Measurements from ENCODE around the gene ELOVL7. TPM values are rescaled to one million over a fixed set of nuclear protein-coding genes. Genes with fewer than 3 reads are reported as not detected.

Gene ELOVL7
- total RNA-seq, 1 experiment from 2014 or later, result 2.5 TPM

DNA sequence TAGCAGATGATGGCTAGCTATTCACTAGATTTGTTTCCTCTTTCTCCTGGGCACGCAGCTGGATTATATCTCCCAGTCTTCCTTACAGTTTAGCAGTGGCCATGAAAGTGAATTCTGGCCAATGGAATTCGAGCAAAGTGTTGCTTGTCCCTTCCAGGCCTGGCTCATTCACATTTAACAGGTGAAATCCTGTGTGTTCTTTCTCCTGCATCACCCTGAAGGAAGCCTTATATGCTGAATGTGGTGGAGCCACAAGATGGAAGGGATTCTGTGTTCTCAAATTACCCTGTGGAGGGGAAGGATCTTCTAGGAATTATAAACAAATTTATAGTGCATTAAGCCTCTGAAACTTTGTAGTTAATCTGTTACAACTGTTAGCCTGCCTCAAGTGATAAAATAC is 8.2 kb upstream of the ELOVL7 start:
- Histone ChIP-seq H3K23me2 (ENCODE audit: insufficient read length, low read depth, low read length, poor library complexity, severe bottlenecking) (no peaks in the 10 kb centered on the region), H4K5ac (ENCODE audit: insufficient read length, low read depth, low read length) (no peak overlapping the region), H3K14ac (ENCODE audit: insufficient read depth, low read length) (no peak overlapping the region), H4K91ac (ENCODE audit: insufficient read length, low read depth, low read length) (no peak overlapping the region), H4K8ac (replicated peaks; ENCODE audit: insufficient read length, low read depth, low read length) (no peak overlapping the region), H3K4ac (ENCODE audit: low read depth, low read length) (no peak overlapping the region), H3K27me3 (ENCODE audit: insufficient read depth, low read length) (no peaks in the 10 kb centered on the region), H2BK12ac (ENCODE audit: insufficient read length, low read depth, low read length) (no peak overlapping the region), H3K56ac (ENCODE audit: insufficient read length, low read depth, low read length) (no peak overlapping the region), H4K20me1 (ENCODE audit: control insufficient read depth, insufficient read depth, insufficient read length) (no peaks in the 10 kb centered on the region), H3K4me2 (ENCODE audit: insufficient read depth, insufficient read length, low read length) (no peak overlapping the region), H3K18ac (ENCODE audit: insufficient read length, low read depth, low read length) (no peak overlapping the region), H2AK5ac (ENCODE audit: insufficient read length, low read length) (no peak overlapping the region), H2BK5ac (ENCODE audit: insufficient read length, low read length) (no peak overlapping the region), H3K27ac (ENCODE audit: insufficient read length, low read depth, low read length) (no peak overlapping the region), H3K4me1 (ENCODE audit: insufficient read depth, low read length) (no peaks in the 10 kb centered on the region), H2BK15ac (ENCODE audit: low read depth, low read length) (no peak overlapping the region), H2BK20ac (ENCODE audit: low read depth, low read length, poor library complexity, severe bottlenecking) (no peak overlapping the region), H3K9ac (ENCODE audit: extremely low read depth, insufficient read length, low read length) (no peak overlapping the region), H3K23ac (ENCODE audit: insufficient read length, low read depth, low read length) (no peak overlapping the region), H3T11ph (ENCODE audit: low read length) (no peak overlapping the region), H2AFZ (ENCODE audit: low read length) (no peak overlapping the region), H3K9me3 (ENCODE audit: control insufficient read depth, low read depth, low read length) (no peaks in the 10 kb centered on the region), H2BK120ac (ENCODE audit: low read depth, low read length, poor library complexity, severe bottlenecking) (no peak overlapping the region), H3K79me2 (ENCODE audit: insufficient read depth, low read length) (no peaks in the 10 kb centered on the region), H3K79me1 (ENCODE audit: insufficient read depth, low read depth, low read length, poor library complexity, severe bottlenecking) (no peaks in the 10 kb centered on the region)
- no peak for DNase-seq
- H3K9me3 Mint-ChIP-seq, result no peaks in the 10 kb centered on the region
- TF ChIP-seq, protein P1, sequence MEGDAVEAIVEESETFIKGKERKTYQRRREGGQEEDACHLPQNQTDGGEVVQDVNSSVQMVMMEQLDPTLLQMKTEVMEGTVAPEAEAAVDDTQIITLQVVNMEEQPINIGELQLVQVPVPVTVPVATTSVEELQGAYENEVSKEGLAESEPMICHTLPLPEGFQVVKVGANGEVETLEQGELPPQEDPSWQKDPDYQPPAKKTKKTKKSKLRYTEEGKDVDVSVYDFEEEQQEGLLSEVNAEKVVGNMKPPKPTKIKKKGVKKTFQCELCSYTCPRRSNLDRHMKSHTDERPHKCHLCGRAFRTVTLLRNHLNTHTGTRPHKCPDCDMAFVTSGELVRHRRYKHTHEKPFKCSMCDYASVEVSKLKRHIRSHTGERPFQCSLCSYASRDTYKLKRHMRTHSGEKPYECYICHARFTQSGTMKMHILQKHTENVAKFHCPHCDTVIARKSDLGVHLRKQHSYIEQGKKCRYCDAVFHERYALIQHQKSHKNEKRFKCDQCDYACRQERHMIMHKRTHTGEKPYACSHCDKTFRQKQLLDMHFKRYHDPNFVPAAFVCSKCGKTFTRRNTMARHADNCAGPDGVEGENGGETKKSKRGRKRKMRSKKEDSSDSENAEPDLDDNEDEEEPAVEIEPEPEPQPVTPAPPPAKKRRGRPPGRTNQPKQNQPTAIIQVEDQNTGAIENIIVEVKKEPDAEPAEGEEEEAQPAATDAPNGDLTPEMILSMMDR (conservative IDR thresholded peaks at IDR 0.05), result no peak
- no peaks in the 10 kb centered on the region; the same call in 1 of the 2 replicates for H3K27me3 Mint-ChIP-seq (ENCODE audit: low read depth)
- WGBS (ENCODE audit: extremely low coverage, insufficient read length, low lambda C conversion rate), result no CpG with 5 or more reads among the region's 2 CpGs
- H3K36me3 Mint-ChIP-seq (ENCODE audit: insufficient read depth in 1 of 3, low read depth in 3 of 3), result no peaks in the 10 kb centered on the region
- no peaks in the 10 kb centered on the region for H3K4me1 Mint-ChIP-seq
- no peak overlapping the region for H3K27ac Mint-ChIP-seq
- no peak overlapping the region for H3K4me3 Mint-ChIP-seq
